Ishikawa (cell line): ENCODE data around the gene CEP78.

Source experiments
- CEBPB ChIP-seq: IDR thresholded peaks from 2 replicates; pipeline ENCODE4 v1.6.1; 2012
- CREB1 ChIP-seq: IDR thresholded peaks from 2 replicates; pipeline ENCODE4 v1.6.1; 2012; ENCODE audit warnings: low read depth
- EGR1 ChIP-seq: IDR thresholded peaks from 2 replicates; pipeline ENCODE4 v1.6.1; 2012
- EP300 ChIP-seq: IDR thresholded peaks from 2 replicates; pipeline ENCODE4 v1.6.1; 2012; ENCODE audit warnings: borderline replicate concordance
- FOXM1 ChIP-seq: IDR thresholded peaks from 2 replicates; pipeline ENCODE4 v1.6.1; 2012; ENCODE audit warnings: low read depth, borderline replicate concordance
- NFIC ChIP-seq: IDR thresholded peaks from 2 replicates; pipeline ENCODE4 v1.6.1; 2012
- RAD21 ChIP-seq: IDR thresholded peaks from 2 replicates; pipeline ENCODE4 v1.6.1; 2012; ENCODE audit warnings: low read depth
- TAF1 ChIP-seq: IDR thresholded peaks from 2 replicates; pipeline ENCODE4 v1.6.1; 2012; ENCODE audit warnings: low read depth, mild to moderate bottlenecking
- TCF12 ChIP-seq: IDR thresholded peaks from 2 replicates; pipeline ENCODE4 v1.6.1; 2012; ENCODE audit warnings: low read depth
- TEAD4 ChIP-seq: IDR thresholded peaks from 2 replicates; pipeline ENCODE4 v1.6.1; 2012
- YY1 ChIP-seq: IDR thresholded peaks from 2 replicates; pipeline ENCODE4 v1.6.1; 2012; ENCODE audit warnings: low read depth
- ZBTB7A ChIP-seq: IDR thresholded peaks from 2 replicates; pipeline ENCODE4 v1.6.1; 2012; ENCODE audit warnings: low read depth
- TF ChIP-seq, protein P1 (sequence below): IDR thresholded peaks from 2 replicates; pipeline ENCODE4 v1.6.1; 2012
- TF ChIP-seq, protein P2 (sequence below): IDR thresholded peaks from 2 replicates; pipeline ENCODE4 v1.6.1; 2012; ENCODE audit warnings: low read depth, mild to moderate bottlenecking
- TF ChIP-seq, protein P3 (sequence below): IDR thresholded peaks from 2 replicates; pipeline ENCODE4 v1.6.1; 2012

CEP78 gene

DNA sequence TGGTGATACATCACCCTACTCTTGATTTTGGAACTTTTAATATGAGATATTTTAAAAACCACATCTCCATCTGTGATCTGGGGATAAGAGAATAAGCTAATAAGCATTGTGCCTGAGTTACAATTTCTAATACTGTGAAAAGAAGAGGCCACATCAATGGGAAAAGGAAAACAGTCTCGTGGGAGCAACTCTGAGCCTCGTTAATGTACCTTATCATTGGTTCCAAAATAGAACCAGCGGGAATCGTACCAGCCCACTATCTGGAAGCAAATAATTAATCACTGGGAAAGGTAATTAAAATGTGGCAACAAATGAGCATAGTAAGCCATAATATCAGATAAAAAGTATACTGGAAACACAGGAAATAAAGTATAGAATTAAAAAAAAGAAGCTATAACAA is 28.0 kb upstream of the CEP78 start:
- TF ChIP-seq CREB1 (no peak), FOXM1 (no peak), CEBPB (no peak), RAD21 (no peak), EP300 (no peak), TCF12 (no peak), EGR1 (no peak)
- TF ChIP-seq, protein P1, sequence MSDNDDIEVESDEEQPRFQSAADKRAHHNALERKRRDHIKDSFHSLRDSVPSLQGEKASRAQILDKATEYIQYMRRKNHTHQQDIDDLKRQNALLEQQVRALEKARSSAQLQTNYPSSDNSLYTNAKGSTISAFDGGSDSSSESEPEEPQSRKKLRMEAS, result no peak
- TF ChIP-seq, protein P2, sequence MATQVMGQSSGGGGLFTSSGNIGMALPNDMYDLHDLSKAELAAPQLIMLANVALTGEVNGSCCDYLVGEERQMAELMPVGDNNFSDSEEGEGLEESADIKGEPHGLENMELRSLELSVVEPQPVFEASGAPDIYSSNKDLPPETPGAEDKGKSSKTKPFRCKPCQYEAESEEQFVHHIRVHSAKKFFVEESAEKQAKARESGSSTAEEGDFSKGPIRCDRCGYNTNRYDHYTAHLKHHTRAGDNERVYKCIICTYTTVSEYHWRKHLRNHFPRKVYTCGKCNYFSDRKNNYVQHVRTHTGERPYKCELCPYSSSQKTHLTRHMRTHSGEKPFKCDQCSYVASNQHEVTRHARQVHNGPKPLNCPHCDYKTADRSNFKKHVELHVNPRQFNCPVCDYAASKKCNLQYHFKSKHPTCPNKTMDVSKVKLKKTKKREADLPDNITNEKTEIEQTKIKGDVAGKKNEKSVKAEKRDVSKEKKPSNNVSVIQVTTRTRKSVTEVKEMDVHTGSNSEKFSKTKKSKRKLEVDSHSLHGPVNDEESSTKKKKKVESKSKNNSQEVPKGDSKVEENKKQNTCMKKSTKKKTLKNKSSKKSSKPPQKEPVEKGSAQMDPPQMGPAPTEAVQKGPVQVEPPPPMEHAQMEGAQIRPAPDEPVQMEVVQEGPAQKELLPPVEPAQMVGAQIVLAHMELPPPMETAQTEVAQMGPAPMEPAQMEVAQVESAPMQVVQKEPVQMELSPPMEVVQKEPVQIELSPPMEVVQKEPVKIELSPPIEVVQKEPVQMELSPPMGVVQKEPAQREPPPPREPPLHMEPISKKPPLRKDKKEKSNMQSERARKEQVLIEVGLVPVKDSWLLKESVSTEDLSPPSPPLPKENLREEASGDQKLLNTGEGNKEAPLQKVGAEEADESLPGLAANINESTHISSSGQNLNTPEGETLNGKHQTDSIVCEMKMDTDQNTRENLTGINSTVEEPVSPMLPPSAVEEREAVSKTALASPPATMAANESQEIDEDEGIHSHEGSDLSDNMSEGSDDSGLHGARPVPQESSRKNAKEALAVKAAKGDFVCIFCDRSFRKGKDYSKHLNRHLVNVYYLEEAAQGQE, result no peak

DNA sequence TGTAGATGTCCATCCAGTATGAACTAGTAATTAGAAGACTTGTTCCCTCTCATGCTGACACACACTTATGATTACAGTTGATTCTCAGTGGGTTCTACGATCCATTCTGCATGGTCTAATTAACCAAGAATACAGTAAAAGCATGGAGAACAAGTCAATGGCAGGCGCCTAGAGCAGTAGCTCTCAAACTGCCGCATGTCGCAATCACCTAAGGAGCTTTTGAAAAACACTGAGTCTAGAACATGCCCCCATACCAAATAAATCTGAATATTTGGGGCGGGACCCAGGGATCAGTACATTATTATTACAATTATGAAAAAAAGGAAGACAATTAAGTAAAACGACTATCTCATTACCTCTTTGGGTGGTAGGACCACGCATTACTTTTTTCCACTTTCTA is 26.7 kb upstream of the CEP78 start:
- no peak for TF ChIP-seq EGR1
- no peak for TF ChIP-seq TAF1
- TF ChIP-seq ZBTB7A, result no peak
- no peak for TF ChIP-seq NFIC
- no peak for TF ChIP-seq TCF12
- TF ChIP-seq CEBPB, result no peak; the same call in 1 of the 2 replicates
- TF ChIP-seq RAD21, result no peak
- TF ChIP-seq, protein P1, result no peak
- no peak for TF ChIP-seq YY1
- TF ChIP-seq, protein P3, sequence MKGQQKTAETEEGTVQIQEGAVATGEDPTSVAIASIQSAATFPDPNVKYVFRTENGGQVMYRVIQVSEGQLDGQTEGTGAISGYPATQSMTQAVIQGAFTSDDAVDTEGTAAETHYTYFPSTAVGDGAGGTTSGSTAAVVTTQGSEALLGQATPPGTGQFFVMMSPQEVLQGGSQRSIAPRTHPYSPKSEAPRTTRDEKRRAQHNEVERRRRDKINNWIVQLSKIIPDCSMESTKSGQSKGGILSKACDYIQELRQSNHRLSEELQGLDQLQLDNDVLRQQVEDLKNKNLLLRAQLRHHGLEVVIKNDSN, result no peak
- TF ChIP-seq, protein P2, result no peak
- TF ChIP-seq CREB1, result no peak
- no peak for TF ChIP-seq EP300
- TF ChIP-seq TEAD4, result no peak
- TF ChIP-seq FOXM1, result no peak

DNA sequence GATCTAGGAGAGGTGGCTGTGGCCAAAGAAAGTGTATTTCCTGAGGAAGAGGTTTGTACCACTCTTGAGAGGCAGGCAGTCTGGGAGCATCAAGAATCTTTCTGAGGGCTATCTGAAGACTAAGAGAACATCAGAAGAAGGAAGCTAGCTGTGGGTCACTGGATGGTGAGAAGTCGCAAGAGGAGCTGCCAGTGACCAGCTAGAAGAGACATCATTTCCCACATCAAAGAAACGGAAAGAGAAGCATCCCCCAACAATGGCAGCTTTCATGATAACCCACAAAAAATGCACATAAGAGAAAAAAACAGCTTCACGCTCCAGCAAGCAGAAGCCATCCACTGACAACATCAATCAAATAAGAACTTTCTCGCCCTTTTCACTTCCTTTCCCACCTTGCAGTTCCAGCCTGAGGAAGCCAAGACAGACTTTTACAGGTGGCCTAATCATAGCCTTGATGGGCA is 25.0 kb upstream of the CEP78 start:
- TF ChIP-seq EP300 (no peak), CEBPB (no peak), ZBTB7A (no peak), TCF12 (no peak), FOXM1 (no peak), YY1 (no peak), NFIC (no peak)
- TF ChIP-seq, protein P3, result no peak

DNA sequence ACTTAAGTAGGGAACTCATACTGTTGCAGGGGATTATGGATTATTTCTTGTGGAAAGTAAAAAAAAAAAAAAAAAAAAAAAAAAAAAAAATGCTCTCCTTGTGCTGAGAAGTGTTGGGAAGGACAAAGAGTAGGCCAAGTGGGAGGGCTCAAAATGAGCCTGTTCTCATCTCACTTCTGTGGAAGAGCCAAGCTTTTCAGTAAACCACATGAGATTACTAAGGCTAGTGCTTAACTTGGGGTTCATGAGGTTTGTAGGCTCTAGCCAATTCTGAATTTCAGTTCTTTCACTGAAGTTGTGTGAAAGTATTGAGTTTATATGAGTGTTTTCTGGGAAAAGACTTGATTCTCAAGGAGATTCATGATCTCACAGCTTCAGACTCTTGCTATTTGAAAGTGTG is 23.0 kb upstream of the CEP78 start:
- TF ChIP-seq, protein P1, result no peak
- TF ChIP-seq CEBPB (no peak), NFIC (no peak), EP300 (no peak), EGR1 (no peak), CREB1 (no peak), FOXM1 (no peak), ZBTB7A (no peak), YY1 (no peak), TAF1 (no peak)
- TF ChIP-seq, protein P2, result no peak
- TF ChIP-seq, protein P3, result no peak
